Measurements from ENCODE around the gene ATP4B. TPM values are rescaled to one million over a fixed set of nuclear protein-coding genes. Genes with fewer than 3 reads are reported as not detected.

The ATP4B gene
- total RNA-seq, 1 experiment from 2014 or later = not detected

GRCh38 chr13:113605461-113605860 lies 52.5 kb downstream of the ATP4B start:
- H3K9me3 ChIP-seq (ENCODE audit: low read depth, low read length, poor library complexity, severe bottlenecking) = no peaks in the 10 kb centered on the region
- no peak for TF ChIP-seq EZH2 (IDR thresholded peaks at IDR 0.05; ENCODE audit: borderline replicate concordance, low read depth, low read length, poor library complexity, severe bottlenecking)
- no peak for TF ChIP-seq CTCF (conservative IDR thresholded peaks at IDR 0.05; ENCODE audit: low read depth, low read length)
- no peaks in the 10 kb centered on the region for H3K4me1 ChIP-seq (ENCODE audit: insufficient read depth, low read length, poor library complexity, severe bottlenecking)
- intact Hi-C loops (cut with micrococcal nuclease; ENCODE audit: unreplicated experiment) = no loop called here
- H3K27ac ChIP-seq (ENCODE audit: low read depth, low read length, poor library complexity, severe bottlenecking) = no peak overlapping the region
- H3K27me3 ChIP-seq (replicated peaks; ENCODE audit: insufficient read depth, low read depth, low read length, poor library complexity) = no peaks in the 10 kb centered on the region
- peaks cover 4% of the 10 kb centered on the region for H3K36me3 ChIP-seq (ENCODE audit: insufficient read depth, low read length, poor library complexity, severe bottlenecking)
- POLR2A ChIA-PET (ENCODE audit: low non-redundant PET) = no interaction called here
- no peak overlapping the region for H3K4me3 ChIP-seq (ENCODE audit: low read depth, low read length, poor library complexity, severe bottlenecking)
- CTCF ChIA-PET = no interaction called here
- DNase-seq (ENCODE audit: low spot score) = no peak
- no TSS peak for BruUV-seq (replicated peaks)

DNA sequence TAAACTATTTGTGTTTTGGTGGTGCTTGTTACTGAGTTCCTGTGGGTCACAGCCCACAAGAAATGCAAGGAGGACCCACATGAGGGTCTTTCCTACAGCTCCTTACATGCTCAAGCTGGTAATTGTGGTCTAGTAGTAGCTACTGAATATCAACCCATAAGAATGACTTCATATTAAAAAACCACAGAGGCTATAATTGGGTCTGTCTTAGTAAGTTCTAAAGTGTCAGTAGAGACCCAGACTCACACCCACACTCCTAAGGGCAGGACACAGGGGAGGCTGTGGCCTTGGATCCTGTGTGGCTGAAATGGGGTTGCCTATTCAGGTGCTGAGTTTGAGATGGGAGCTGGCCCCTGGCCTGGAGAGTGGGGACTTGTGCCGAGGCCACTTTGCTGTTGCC lies 53.8 kb downstream of the ATP4B start:
- no peak for DNase-seq (ENCODE audit: low spot score)
- intact Hi-C loops (cut with micrococcal nuclease; ENCODE audit: unreplicated experiment) = no loop called here
- no TSS peak for BruUV-seq (replicated peaks)
- no peaks in the 10 kb centered on the region for H3K27me3 ChIP-seq (replicated peaks; ENCODE audit: insufficient read depth, low read depth, low read length, poor library complexity)
- no peak for TF ChIP-seq CTCF (conservative IDR thresholded peaks at IDR 0.05; ENCODE audit: low read depth, low read length)
- no peak for TF ChIP-seq EZH2 (IDR thresholded peaks at IDR 0.05; ENCODE audit: borderline replicate concordance, low read depth, low read length, poor library complexity, severe bottlenecking)
- CTCF ChIA-PET = no interaction called here
- no peak overlapping the region for H3K4me3 ChIP-seq (ENCODE audit: low read depth, low read length, poor library complexity, severe bottlenecking)
- H3K4me1 ChIP-seq (ENCODE audit: insufficient read depth, low read length, poor library complexity, severe bottlenecking) = no peaks in the 10 kb centered on the region
- H3K36me3 ChIP-seq (ENCODE audit: insufficient read depth, low read length, poor library complexity, severe bottlenecking) = peaks cover 15% of the 10 kb centered on the region
- H3K9me3 ChIP-seq (ENCODE audit: low read depth, low read length, poor library complexity, severe bottlenecking) = no peaks in the 10 kb centered on the region
- POLR2A ChIA-PET (ENCODE audit: low non-redundant PET) = interaction anchor here (0.6 kb wide), 1 partner anchor 106 kb away, joined by 12 read pairs; no protein-coding TSS in a partner anchor
- no peak overlapping the region for H3K27ac ChIP-seq (ENCODE audit: low read depth, low read length, poor library complexity, severe bottlenecking)

DNA sequence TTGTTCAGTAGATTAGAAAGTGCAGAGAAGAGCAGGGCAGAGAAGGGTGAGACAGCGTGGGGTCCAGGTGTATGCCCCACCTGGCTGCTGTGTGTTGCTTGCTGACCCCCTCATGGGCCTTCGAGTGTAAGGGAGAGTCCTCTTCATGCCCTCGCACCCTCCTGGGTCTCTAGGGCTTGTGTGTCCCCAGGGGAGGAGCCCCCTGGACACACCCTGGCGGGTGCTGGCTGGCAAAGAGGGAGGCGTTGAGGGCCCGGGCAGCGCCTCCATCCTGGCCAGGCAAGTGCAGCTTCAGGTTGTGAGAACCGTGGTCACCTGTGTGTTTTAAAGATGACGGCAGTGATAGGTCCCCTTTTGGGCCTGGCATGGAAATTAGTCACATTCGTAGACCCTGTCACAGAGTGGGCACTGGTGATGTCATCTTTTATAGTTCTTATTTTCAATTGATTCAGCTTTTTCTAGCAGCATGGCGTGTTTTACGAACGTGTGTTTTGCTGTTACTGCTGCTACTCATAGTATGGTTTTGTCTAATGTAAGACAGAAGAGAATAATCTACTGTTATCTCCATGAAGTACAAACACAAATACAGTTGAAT lies 54.8 kb downstream of the ATP4B start:
- H3K27me3 ChIP-seq (replicated peaks; ENCODE audit: insufficient read depth, low read depth, low read length, poor library complexity) = no peaks in the 10 kb centered on the region
- intact Hi-C loops (cut with micrococcal nuclease; ENCODE audit: unreplicated experiment) = no loop called here
- H3K4me1 ChIP-seq (ENCODE audit: insufficient read depth, low read length, poor library complexity, severe bottlenecking) = no peaks in the 10 kb centered on the region
- BruUV-seq (replicated peaks) = no TSS peak
- TF ChIP-seq CTCF (conservative IDR thresholded peaks at IDR 0.05; ENCODE audit: low read depth, low read length) (no peak), EZH2 (IDR thresholded peaks at IDR 0.05; ENCODE audit: borderline replicate concordance, low read depth, low read length, poor library complexity, severe bottlenecking) (no peak)
- DNase-seq (ENCODE audit: low spot score) = no peak
- no peak overlapping the region for H3K27ac ChIP-seq (ENCODE audit: low read depth, low read length, poor library complexity, severe bottlenecking)
- POLR2A ChIA-PET (ENCODE audit: low non-redundant PET) = no interaction called here
- no peaks in the 10 kb centered on the region for H3K9me3 ChIP-seq (ENCODE audit: low read depth, low read length, poor library complexity, severe bottlenecking)
- peaks cover 15% of the 10 kb centered on the region for H3K36me3 ChIP-seq (ENCODE audit: insufficient read depth, low read length, poor library complexity, severe bottlenecking)
- CTCF ChIA-PET = no interaction called here
- no peak overlapping the region for H3K4me3 ChIP-seq (ENCODE audit: low read depth, low read length, poor library complexity, severe bottlenecking)

All from A673 (cell line).